Fibroblast of lung (primary cell): ENCODE measurements around the gene TMEM175. TPM values are rescaled to one million over a fixed set of nuclear protein-coding genes. Genes with fewer than 3 reads are reported as not detected.

Experiments
- DNase-seq, 2 donors: peaks; one replicate each; pipeline versions ENCODE4 v3.0.0 to v3.0.0-alpha.2; 2010; ENCODE audit warnings: low read depth in 2 of 2
- H2AFZ ChIP-seq: 2 replicates; pipeline ENCODE4 v1.5.1; 2012; ENCODE audit warnings: low read length, control low read depth, inconsistent platforms
- H3K27ac ChIP-seq: 2 replicates; pipeline ENCODE4 v1.5.1; 2011; ENCODE audit warnings: low read length, control low read depth; ENCODE audit not compliant: insufficient read depth
- H3K27me3 ChIP-seq: 2 replicates; pipeline ENCODE4 v1.5.1; 2011; ENCODE audit warnings: mild to moderate bottlenecking, low read length; ENCODE audit not compliant: control insufficient read depth, insufficient read depth
- H3K36me3 ChIP-seq: 2 replicates; pipeline ENCODE4 v1.5.1; 2011; ENCODE audit warnings: low read length; ENCODE audit not compliant: control insufficient read depth, insufficient read depth
- H3K4me1 ChIP-seq: 2 replicates; pipeline ENCODE4 v1.5.1; 2011; ENCODE audit warnings: low read length; ENCODE audit not compliant: control insufficient read depth, insufficient read depth; ENCODE audit errors: extremely low read depth
- H3K4me2 ChIP-seq: 2 replicates; pipeline ENCODE4 v1.5.1; 2011; ENCODE audit warnings: low read length, control low read depth; ENCODE audit not compliant: insufficient read depth; ENCODE audit errors: extremely low read depth
- H3K4me3 ChIP-seq, 4 experiments: fragments of 200-600 bp in 1 of 4; sonication (generic) in 1 of 4; replicated peaks in 1 of 4; 2 replicates each; pipeline ENCODE4 v1.5.1; 2011 to 2016; ENCODE audit warnings: low read length in 4 of 4, low read depth in 3 of 4, mild to moderate bottlenecking in 3 of 4, control low read depth in 2 of 4, inconsistent platforms in 1 of 4, mixed read lengths in 1 of 4; ENCODE audit not compliant: insufficient read depth in 1 of 4; ENCODE audit errors: control extremely low read depth in 1 of 4
- H3K79me2 ChIP-seq: 2 replicates; pipeline ENCODE4 v1.5.1; 2012; ENCODE audit warnings: mild to moderate bottlenecking, low read length, inconsistent platforms; ENCODE audit not compliant: control insufficient read depth, insufficient read depth
- H3K9ac ChIP-seq: 2 replicates; pipeline ENCODE4 v1.5.1; 2011; ENCODE audit warnings: mild to moderate bottlenecking, low read length, control low read depth; ENCODE audit not compliant: insufficient read depth
- H3K9me3 ChIP-seq: 2 replicates; pipeline ENCODE4 v1.5.1; 2012; ENCODE audit warnings: low read depth, low read length; ENCODE audit not compliant: control insufficient read depth, insufficient read depth
- H4K20me1 ChIP-seq: 2 replicates; pipeline ENCODE4 v1.5.1; 2011; ENCODE audit warnings: low read length; ENCODE audit not compliant: control insufficient read depth, insufficient read depth; ENCODE audit errors: extremely low read depth
- CTCF ChIP-seq, 2 donors: IDR thresholded peaks in 1 of 2; conservative IDR thresholded peaks in 1 of 2; 1 replicate in 1 of 2; 2 replicates in 1 of 2; pipeline ENCODE4 v1.5.1; 2011 to 2012; ENCODE audit warnings: low read length in 2 of 2, control low read depth in 1 of 2, inconsistent platforms in 1 of 2, low read depth in 1 of 2, mild to moderate bottlenecking in 1 of 2
- EZH2 ChIP-seq: IDR thresholded peaks from 2 replicates; pipeline ENCODE4 v1.5.1; 2012; ENCODE audit warnings: low read length, control low read depth, mild to moderate bottlenecking; ENCODE audit errors: missing control alignments
- polyA plus RNA-seq, 2 donors: library from polyadenylated mRNA; depleted of rRNA in 1 of 2; stranded (reverse) in 1 of 2; unstranded in 1 of 2; fragments of >200 nt; gene quantifications; 2 replicates each; pipeline ENCODE4 v1.2.1, GENCODE V29; 2011 to 2012; ENCODE audit warnings: missing spikeins in 1 of 2
- total RNA-seq: library from RNA; depleted of rRNA; stranded (reverse); fragments of >200 nt; gene quantifications from 2 replicates; pipeline ENCODE4 v1.2.1, GENCODE V29; 2014

TMEM175 gene
- total and polyA plus RNA-seq, 2 donors (not counting 1 experiment from before 2014, with no cell fraction given) = 16.3 to 23.9 TPM

GRCh38 chr4:888029-888428 is 44.2 kb upstream of the TMEM175 start:
- TF ChIP-seq EZH2 = no peak
- no peak for TF ChIP-seq CTCF (conservative IDR thresholded peaks at IDR 0.05 in 1 of 2, IDR thresholded peaks at IDR 0.05 in 1 of 2; ENCODE audit: low read depth in 1 of 2, low read length in 2 of 2)
- H3K27me3 ChIP-seq = no peaks in the 10 kb centered on the region
- no peak overlapping the region for H3K27ac ChIP-seq
- H3K9me3 ChIP-seq = no peaks in the 10 kb centered on the region
- no peaks in the 10 kb centered on the region for H3K79me2 ChIP-seq
- H2AFZ ChIP-seq = no peak overlapping the region
- H3K4me2 ChIP-seq = no peak overlapping the region
- H3K9ac ChIP-seq = no peak overlapping the region
- H3K36me3 ChIP-seq = peaks cover 27% of the 10 kb centered on the region
- H4K20me1 ChIP-seq = no peaks in the 10 kb centered on the region
- no peak for DNase-seq
- H3K4me3 ChIP-seq = no peak overlapping the region
- H3K4me1 ChIP-seq = no peaks in the 10 kb centered on the region

GRCh38 chr4:889516-889915 is 42.7 kb upstream of the TMEM175 start:
- H3K4me3 ChIP-seq = no peak overlapping the region
- no peaks in the 10 kb centered on the region for H3K27me3 ChIP-seq
- H4K20me1 ChIP-seq = no peaks in the 10 kb centered on the region
- no peak overlapping the region for H3K27ac ChIP-seq
- DNase-seq = no peak
- H3K9me3 ChIP-seq = no peaks in the 10 kb centered on the region
- H3K9ac ChIP-seq = no peak overlapping the region
- no peak for TF ChIP-seq CTCF (conservative IDR thresholded peaks at IDR 0.05 in 1 of 2, IDR thresholded peaks at IDR 0.05 in 1 of 2; ENCODE audit: low read depth in 1 of 2, low read length in 2 of 2)
- TF ChIP-seq EZH2 = no peak
- H3K4me2 ChIP-seq = no peak overlapping the region
- peaks cover 37% of the 10 kb centered on the region for H3K36me3 ChIP-seq
- no peaks in the 10 kb centered on the region for H3K4me1 ChIP-seq
- no peaks in the 10 kb centered on the region for H3K79me2 ChIP-seq
- no peak overlapping the region for H2AFZ ChIP-seq

- no peaks in the 10 kb centered on the region for H3K27me3 ChIP-seq
- no peak overlapping the region for H3K9ac ChIP-seq
- H3K27ac ChIP-seq = no peak overlapping the region
- TF ChIP-seq EZH2 = no peak
- TF ChIP-seq CTCF (conservative IDR thresholded peaks at IDR 0.05 in 1 of 2, IDR thresholded peaks at IDR 0.05 in 1 of 2; ENCODE audit: low read depth in 1 of 2, low read length in 2 of 2) = no peak
- H3K4me2 ChIP-seq = no peak overlapping the region
- H3K4me3 ChIP-seq = no peak overlapping the region
- peaks cover 37% of the 10 kb centered on the region for H3K36me3 ChIP-seq
- no peak overlapping the region for H2AFZ ChIP-seq
- H3K79me2 ChIP-seq = no peaks in the 10 kb centered on the region
- no peaks in the 10 kb centered on the region for H3K4me1 ChIP-seq
- DNase-seq = no peak
- H4K20me1 ChIP-seq = no peaks in the 10 kb centered on the region
- no peaks in the 10 kb centered on the region for H3K9me3 ChIP-seq
These were observed 42.1 kb upstream of the TMEM175 start for GRCh38 chr4:890036-890695.
